OCI-M2 (cell line): ENCODE results near the gene MUC2.

Source experiments
- DNase-seq: peaks from one replicate; lab custom pipeline; 2025; ENCODE audit not compliant: unreplicated experiment; lab: John Stamatoyannopoulos, UW

Gene MUC2

DNA sequence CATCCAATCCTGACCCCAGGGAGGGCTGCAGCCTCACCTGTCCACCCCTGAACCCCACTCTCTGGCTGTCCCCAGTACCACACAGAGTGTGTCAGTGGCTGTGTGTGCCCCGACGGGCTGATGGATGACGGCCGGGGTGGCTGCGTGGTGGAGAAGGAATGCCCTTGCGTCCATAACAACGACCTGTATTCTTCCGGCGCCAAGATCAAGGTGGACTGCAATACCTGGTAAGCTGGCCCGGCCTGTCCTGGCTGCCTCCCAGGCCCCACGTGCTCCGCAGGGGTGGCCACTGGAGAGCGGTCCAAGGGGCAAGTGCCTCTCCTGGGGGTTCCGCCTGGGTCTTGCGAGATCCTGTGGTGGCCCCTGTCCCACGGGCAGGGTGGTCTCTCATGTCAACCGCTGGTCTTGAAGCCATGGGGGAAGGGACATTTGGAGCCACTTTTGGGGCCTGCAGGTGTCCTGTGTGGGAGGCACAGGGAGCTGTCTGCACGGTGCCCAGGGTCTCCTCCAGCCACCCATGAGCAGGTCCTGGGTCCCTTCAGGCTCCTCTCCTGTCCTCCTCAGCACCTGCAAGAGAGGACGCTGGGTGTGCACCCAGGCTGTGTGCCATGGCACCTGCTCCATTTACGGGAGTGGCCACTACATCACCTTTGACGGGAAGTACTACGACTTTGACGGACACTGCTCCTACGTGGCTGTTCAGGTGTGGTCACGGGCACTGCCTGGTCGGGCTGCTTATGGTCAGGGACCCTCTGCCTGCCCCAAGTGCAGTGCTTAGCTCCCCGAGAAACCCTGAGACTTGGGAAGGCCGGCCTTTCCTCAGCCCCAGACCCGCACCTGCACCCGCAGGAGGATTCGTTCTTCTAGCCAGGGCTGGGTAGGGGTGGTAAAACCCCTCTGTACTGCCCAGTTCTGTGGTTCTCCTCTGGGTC is 11.8 kb downstream of the MUC2 start:
- no peak for DNase-seq

DNA sequence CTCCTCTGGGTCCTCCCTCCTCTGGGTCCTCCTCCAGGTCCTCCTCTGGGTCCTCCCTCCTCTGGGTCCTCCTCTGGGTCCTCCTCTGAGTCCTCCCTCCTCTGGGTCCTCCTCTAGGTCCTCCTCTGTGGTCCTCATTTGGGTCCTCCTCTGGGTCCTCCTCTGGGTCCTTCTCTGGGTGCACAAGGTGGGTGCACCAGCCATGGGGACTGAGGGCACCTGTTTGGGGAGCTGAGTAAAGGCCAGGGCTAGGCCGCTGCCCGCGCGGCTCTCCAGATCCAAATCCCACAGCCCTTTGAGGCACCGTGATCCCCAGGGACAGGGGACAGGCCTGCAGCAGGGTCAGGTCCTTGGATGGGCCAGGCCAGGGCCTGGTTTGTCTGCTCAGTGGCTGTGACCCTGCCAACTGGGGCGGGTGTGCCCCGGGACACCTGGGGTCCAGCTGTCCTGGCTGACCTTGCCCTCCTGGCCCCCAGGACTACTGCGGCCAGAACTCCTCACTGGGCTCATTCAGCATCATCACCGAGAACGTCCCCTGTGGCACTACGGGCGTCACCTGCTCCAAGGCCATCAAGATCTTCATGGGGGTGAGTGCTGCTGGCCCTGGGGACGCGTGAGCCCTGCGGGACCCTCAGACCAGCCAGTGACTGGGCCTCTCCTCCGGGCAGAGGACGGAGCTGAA is 12.7 kb downstream of the MUC2 start:
- no peak for DNase-seq

DNA sequence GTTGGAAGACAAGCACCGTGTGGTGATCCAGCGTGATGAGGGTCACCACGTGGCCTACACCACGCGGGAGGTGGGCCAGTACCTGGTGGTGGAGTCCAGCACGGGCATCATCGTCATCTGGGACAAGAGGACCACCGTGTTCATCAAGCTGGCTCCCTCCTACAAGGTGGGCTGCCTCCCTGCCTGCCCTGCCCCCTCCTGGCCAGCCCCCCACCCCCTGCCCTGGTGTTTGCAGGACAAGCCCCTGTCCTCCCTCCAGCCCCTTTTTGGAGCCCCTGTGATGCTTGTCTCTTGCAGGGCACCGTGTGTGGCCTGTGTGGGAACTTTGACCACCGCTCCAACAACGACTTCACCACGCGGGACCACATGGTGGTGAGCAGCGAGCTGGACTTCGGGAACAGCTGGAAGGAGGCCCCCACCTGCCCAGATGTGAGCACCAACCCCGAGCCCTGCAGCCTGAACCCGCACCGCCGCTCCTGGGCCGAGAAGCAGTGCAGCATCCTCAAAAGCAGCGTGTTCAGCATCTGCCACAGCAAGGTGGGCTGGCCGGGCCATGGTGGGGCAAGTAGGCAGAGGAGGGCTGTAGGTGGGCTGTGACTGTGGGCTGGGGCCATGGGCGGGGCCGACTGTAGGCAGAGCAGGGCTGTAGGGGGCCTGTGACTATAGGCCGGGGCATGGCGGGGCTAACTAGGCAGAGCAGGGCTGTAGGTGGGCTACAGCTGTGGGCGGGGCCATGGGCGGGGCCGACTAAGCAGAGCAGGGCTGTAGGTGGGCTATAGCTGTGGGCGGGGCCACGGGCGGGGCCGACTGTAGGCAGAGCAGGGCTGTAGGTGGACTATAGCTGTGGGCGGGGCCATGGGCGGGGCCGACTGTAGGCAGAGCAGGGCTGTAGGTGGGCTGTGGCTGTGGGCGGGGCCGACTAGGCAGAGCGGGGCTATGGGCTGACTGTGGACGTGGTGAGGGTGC is 13.6 kb downstream of the MUC2 start:
- no peak for DNase-seq

DNA sequence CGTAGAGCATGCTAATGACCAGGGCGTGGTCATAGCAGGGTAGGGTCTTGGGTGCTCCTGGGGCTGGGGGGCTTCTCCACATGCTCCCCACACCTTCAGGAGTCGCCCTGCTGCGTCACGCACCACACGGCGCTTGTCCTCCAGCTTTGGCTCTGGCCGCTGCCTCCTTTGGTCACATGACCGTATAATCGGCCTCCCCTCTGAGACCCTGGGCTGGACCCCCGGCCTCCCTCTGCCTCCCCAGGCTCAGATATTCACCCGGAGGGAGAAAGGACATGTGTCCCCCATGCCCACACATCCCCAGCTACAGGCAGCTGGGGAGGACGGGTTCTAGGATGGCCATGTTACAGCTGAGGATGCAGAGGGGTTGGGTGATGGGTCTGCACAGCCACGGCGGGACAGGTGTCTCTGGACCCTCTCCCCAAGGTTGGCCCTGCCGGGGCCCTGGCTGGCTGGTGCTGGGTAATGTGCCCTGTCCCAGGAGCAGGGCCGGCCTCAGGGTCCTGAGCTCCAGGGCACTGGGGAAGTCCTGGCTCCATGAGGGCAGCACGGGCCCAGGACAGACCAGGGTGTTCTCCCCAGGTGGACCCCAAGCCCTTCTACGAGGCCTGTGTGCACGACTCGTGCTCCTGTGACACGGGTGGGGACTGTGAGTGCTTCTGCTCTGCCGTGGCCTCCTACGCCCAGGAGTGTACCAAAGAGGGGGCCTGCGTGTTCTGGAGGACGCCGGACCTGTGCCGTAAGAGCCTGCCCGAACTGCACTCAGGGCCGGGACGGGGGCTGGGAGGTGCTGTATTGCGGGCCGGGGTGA is 14.5 kb downstream of the MUC2 start:
- no peak for DNase-seq

DNA sequence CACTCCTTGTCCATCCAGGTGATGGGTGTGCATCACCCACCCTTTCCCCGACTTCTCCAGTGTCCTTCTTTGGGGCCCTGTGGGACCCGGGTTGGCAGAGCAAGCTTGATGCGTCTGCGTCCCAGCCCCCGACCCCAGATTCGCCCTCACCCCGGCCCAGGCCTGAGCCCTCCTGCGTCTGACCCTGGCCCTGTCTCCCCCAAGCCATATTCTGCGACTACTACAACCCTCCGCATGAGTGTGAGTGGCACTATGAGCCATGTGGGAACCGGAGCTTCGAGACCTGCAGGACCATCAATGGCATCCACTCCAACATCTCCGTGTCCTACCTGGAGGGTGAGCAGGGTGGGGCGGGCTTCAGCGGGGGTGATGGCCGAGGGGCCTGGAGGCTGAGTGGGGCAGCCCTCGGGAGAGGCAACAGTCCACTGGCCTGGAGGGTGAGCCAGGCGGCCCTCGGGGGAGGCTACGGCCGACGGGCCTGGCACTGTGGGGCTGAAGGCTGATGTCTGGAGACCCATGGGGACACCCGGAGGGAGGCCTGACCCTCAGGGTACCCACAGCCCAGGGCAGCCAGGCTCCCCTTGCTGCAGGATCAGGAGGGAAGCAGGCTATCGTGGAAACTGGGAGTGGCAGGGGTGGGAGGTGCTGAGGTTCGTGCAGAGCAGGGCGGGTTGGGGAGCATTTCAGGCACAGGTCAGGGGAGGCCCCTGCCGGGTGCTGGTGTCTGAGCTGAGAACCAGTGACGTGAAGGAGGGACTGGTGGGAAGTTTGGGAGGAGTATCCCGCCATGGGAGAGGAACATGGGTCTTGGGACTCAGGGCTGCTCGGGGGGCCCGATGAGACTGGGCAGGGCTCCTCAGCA is 15.3 kb downstream of the MUC2 start:
- DNase-seq: no peak

DNA sequence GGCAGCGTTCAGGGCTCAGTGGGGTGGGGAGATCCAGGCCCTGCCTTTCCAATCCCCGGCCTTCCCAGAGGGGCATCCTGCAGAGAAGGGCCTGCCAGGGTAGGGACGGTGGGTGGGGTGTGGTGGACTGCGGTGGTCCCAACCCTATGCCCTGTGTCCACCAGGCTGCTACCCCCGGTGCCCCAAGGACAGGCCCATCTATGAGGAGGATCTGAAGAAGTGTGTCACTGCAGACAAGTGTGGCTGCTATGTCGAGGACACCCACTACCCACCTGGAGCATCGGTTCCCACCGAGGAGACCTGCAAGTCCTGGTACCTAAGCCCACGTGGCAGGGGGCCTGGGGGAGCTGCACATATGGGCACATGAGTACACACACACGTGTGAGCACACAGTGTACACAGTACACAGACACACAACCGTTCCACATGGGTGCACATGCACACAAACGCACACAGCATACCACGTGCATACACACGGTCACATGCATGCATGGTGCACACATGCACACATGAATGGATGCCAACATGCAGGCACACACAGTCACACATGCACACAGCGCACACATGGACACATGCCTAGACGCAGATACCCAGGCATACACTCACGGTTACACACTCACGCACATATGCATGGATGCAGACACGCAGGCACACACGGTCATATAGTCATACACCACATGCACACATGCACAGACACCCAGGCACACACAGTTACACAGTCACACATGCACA is 16.1 kb downstream of the MUC2 start:
- DNase-seq: no peak

DNA sequence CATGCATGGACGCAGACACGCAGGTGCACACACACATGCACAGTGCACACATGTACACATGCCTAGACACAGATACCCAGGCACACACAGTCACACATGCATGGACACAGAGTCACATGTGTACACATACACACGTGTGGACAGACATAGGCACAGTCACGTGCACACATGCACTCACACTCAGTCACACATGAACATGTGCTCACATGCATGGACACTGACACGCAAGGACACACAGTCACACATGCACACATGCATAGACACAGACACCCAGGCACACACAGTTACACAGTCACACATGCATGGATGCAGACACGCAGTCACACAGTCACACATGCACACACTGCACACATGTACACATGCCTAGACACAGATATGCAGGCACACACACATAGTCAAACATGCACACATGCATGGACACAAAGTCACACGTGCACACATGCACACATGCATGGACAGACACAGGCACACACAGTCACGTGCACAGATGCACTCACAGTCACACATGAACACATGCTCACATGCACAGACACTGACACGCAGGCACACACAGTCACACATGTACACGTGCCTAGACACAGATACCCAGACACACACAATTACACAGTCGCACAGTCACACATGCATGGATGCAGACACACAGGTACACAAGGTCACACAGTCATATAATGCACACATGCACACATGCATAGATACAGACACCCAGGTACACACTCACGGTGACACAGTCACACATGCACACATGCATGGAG is 16.8 kb downstream of the MUC2 start:
- DNase-seq: no peak

DNA sequence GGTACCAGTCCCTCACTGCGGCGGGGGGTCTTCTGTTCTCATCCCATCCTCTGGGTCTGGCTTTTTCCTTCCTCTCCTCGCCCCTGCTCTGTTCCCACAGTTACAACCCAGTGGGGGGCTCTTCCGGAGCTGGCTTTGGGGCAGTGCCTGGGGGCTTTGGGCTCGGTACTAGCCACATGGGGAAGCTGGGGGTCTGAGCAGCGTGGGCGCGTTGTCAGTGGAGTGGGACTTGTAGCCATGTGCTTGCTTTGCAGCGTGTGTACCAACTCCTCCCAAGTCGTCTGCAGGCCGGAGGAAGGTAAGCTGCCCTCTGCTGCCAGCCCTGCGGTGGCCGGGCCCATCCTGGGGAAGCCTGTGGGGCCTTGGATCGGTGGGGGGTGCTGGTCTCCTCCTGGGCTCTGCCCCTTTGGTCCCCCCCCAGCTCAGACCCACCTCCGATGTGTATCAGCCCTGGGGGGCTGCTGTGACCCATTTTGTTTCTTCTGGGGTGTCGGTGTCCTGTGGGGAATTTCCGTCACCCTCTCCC is 17.5 kb downstream of the MUC2 start:
- DNase-seq: no peak

DNA sequence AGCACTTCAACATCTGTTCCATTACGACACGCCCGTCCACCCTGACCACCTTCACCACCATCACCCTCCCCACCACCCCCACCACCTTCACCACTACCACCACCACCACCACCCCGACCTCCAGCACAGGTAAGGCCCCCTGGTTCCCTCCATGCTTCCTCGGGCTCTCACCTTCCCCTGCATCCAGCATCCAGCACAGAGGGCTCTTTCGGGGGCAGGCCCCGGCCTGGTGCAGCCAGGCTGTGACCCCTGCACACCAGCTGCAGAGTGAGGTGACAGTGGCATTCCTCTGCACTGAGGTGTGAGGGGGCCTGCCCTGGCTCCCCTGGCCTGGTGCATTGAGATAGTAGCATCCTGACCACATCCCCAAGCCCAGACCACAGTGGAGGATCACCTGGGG is 18.2 kb downstream of the MUC2 start:
- no peak for DNase-seq

DNA sequence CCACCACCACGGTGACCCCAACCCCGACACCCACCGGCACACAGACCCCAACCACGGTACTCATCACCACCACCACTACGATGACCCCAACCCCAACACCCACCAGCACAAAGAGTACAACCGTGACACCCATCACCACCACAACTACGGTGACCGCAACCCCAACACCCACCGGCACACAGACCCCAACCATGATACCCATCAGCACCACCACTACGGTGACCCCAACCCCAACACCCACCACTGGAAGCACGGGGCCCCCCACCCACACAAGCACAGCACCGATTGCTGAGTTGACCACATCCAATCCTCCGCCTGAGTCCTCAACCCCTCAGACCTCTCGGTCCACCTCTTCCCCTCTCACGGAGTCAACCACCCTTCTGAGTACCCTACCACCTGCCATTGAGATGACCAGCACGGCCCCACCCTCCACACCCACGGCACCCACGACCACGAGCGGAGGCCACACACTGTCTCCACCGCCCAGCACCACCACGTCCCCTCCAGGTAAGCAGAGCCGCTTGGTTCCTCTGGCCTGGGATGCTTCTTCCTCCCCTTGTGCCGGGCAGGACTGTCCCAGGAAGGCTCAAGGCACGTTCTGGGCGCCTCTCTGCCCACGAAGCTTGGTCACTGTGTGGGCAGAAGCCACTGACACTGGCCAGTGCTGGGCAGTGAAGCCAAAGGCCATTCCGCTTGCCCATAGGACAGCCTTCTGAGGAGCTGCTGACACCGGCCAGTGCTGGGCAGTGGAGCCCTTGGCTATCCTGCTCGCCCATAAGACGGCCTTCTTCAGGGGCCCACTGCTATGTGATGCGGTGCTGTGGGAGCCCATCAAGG is 25.1 kb downstream of the MUC2 start:
- DNase-seq: no peak

DNA sequence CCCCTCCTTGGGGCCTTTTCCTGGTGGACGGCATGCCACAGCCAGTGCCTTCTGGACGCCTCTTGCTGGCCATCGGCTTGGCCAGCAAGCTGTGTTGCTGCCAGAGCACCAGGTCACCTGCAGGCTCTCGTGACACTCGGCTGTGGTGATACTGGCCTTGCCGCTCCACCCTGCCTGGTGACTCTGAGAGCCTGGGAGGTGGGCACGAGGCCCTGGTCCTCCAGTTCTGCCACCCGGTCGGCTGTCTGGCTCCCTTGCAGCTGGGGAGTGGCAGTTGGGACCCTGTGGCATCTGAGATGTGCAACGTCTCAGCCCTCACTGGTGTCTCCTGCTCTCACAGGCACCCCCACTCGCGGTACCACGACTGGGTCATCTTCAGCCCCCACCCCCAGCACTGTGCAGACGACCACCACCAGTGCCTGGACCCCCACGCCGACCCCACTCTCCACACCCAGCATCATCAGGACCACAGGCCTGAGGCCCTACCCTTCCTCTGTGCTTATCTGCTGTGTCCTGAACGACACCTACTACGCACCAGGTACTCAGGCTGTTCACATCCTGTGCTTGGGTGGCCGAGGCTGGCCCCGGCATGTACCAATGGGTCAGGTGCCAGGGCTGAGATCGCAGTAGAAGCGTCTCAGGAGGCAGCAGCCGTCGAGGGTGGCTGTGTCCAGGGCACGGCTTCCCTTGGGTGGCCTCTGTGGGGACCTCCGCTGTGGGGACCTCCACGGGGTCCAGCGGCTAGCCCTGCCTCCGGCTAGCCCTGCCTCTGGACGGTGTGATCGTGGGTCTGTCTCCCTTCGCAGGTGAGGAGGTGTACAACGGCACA is 26.0 kb downstream of the MUC2 start:
- no peak for DNase-seq

DNA sequence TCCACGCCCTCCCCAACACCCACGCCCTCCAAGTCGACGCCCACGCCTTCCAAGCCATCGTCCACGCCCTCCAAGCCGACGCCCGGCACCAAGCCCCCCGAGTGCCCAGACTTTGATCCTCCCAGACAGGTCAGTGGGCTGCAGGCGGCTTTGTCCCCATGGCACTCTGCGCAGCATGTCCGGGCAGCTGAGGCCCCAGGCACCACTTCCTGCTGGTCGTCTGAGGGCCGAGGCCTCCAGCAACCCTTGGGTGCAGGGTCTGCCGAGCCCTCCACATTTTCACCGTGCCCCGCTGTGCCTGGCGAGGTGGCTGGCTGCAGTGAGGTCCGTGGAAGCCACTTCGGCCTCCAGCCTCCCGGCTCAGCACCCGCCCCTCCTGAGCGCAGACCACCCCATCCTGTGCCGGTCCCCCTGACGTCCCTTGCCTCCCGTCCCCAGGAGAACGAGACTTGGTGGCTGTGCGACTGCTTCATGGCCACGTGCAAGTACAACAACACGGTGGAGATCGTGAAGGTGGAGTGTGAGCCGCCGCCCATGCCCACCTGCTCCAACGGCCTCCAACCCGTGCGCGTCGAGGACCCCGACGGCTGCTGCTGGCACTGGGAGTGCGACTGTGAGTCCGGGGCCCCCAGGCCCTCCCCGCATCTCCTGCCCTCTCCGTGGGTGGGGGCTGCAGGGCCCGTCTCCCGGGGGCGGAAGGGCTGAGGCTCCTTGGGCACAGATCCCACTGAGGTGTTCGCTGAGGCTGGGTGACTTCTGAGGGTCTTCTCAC is 26.8 kb downstream of the MUC2 start:
- DNase-seq: no peak

DNA sequence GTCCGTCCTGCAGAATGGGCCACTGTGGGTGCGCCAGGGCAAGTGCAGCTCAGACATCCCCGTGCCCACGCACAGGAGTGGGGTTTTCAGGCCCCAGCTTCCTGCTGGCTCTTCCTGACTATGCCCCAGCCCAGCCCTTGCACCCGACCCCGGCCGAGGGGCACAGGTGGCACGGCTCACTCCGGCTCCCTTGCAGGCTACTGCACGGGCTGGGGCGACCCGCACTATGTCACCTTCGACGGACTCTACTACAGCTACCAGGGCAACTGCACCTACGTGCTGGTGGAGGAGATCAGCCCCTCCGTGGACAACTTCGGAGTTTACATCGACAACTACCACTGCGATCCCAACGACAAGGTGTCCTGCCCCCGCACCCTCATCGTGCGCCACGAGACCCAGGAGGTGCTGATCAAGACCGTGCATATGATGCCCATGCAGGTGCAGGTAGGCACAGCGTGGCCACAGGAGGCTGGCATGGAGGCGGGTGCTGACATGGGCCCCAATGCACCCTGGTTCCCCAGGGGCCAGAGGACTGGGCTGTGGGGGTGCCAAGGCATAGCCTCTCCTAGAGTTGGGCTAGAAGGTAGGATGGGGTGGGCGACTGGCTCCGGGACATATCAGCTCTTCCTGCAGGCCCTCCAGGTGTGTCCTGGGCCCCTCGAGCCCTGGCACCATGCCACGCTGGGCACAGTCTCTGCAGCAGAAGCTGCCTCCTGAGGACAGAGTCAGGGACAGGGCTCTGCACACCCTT is 27.7 kb downstream of the MUC2 start:
- no peak for DNase-seq

DNA sequence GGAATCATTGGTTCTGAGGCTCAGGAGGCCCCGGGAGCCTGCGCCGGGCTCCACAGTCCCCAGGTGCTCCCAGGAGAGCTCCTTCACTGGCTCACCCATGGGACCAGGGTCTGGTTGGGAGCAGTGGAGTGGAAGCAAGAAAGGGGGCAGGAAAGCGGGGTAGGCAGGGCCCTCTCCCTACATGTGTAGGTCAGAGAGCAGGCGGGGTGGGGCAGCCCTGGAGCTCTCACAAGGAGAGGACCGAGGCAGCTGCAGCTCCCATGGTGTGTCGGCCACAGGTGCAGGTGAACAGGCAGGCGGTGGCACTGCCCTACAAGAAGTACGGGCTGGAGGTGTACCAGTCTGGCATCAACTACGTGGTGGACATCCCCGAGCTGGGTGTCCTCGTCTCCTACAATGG is 28.3 kb downstream of the MUC2 start:
- DNase-seq: no peak
